HepG2 (cell line): ENCODE data around the gene R3HDM4. TPM values are rescaled to one million over a fixed set of nuclear protein-coding genes. Genes with fewer than 3 reads are reported as not detected.

ENCODE experiments used
- BCLAF1 ChIP-seq: fragments of 450-650 bp; IDR thresholded peaks from 2 replicates; pipeline ENCODE4 v1.6.1; 2017; ENCODE audit warnings: mild to moderate bottlenecking
- BRCA1 ChIP-seq: sonication (generic); formaldehyde crosslinking; IDR thresholded peaks from 2 replicates; pipeline ENCODE4 v1.4.0; 2020; ENCODE audit warnings: missing genetic modification reagents
- FLYWCH1 ChIP-seq: sonication (generic); formaldehyde crosslinking; IDR thresholded peaks from 2 replicates; pipeline ENCODE4 v1.8.1; 2023; ENCODE audit warnings: mild to moderate bottlenecking, missing genetic modification reagents
- GABPB1 ChIP-seq: IDR thresholded peaks from 2 replicates; pipeline ENCODE4 v1.6.1; 2016; ENCODE audit warnings: mild to moderate bottlenecking, missing genetic modification reagents, moderate library complexity, missing compliant biosample characterization
- GFI1 ChIP-seq: sonication (generic); formaldehyde crosslinking; IDR thresholded peaks from 2 replicates; pipeline ENCODE4 v1.5.0; 2020; ENCODE audit warnings: missing genetic modification reagents, mild to moderate bottlenecking, borderline replicate concordance
- HOXA5 ChIP-seq: sonication (generic); formaldehyde crosslinking; IDR thresholded peaks from 2 replicates; pipeline ENCODE4 v1.4.0; 2020; ENCODE audit warnings: missing genetic modification reagents
- POLR2AphosphoS2 ChIP-seq: IDR thresholded peaks from 2 replicates; pipeline ENCODE4 v1.6.1; 2011; ENCODE audit warnings: low read depth, low read length, improper control_type of control experiment
- POLR2G ChIP-seq: fragments of 200-400 bp; formaldehyde crosslinking; IDR thresholded peaks from 2 replicates; pipeline ENCODE4 v1.6.1; 2018; ENCODE audit warnings: mild to moderate bottlenecking, low read depth, low read length, moderate library complexity
- RARA ChIP-seq: IDR thresholded peaks from 2 replicates; pipeline ENCODE4 v1.6.1; 2016; ENCODE audit warnings: missing genetic modification reagents, missing compliant biosample characterization
- RBM22 ChIP-seq: fragments of 200-400 bp; formaldehyde crosslinking; optimal IDR thresholded peaks from 2 replicates; pipeline ENCODE3; 2017; ENCODE audit warnings: mild to moderate bottlenecking, low read length, moderate library complexity
- RFXANK ChIP-seq: IDR thresholded peaks from 2 replicates; pipeline ENCODE4 v1.6.1; 2016
- RNF219 ChIP-seq: sonication (generic); formaldehyde crosslinking; IDR thresholded peaks from 2 replicates; pipeline ENCODE4 v1.5.0; 2020; ENCODE audit warnings: mild to moderate bottlenecking, missing genetic modification reagents
- SRY ChIP-seq: sonication (generic); formaldehyde crosslinking; IDR thresholded peaks from 2 replicates; pipeline ENCODE4 v1.8.0; 2022; ENCODE audit warnings: mild to moderate bottlenecking, missing genetic modification reagents
- TFDP1 ChIP-seq: IDR thresholded peaks from 2 replicates; pipeline ENCODE4 v1.6.1; 2016; ENCODE audit warnings: missing compliant biosample characterization, missing genetic modification reagents, borderline replicate concordance
- ZBTB38 ChIP-seq: sonication (generic); formaldehyde crosslinking; IDR thresholded peaks from 2 replicates; pipeline ENCODE4 v1.5.1; 2020; ENCODE audit warnings: mild to moderate bottlenecking, missing genetic modification reagents
- ZNF12 ChIP-seq: sonication (generic); formaldehyde crosslinking; IDR thresholded peaks from 2 replicates; pipeline ENCODE4 v1.5.0; 2020; ENCODE audit warnings: missing genetic modification reagents
- ZNF280B ChIP-seq: sonication (generic); formaldehyde crosslinking; IDR thresholded peaks from 2 replicates; pipeline ENCODE4 v1.5.0; 2020; ENCODE audit warnings: missing genetic modification reagents, mild to moderate bottlenecking, borderline replicate concordance
- ZNF30 ChIP-seq: sonication (generic); formaldehyde crosslinking; IDR thresholded peaks from 2 replicates; pipeline ENCODE4 v1.5.0; 2020; ENCODE audit warnings: mild to moderate bottlenecking, missing genetic modification reagents
- ZNF441 ChIP-seq: sonication (generic); formaldehyde crosslinking; IDR thresholded peaks from 2 replicates; pipeline ENCODE4 v1.7.0; 2021; ENCODE audit warnings: missing genetic modification reagents, borderline replicate concordance
- ZNF569 ChIP-seq: sonication (generic); formaldehyde crosslinking; IDR thresholded peaks from 2 replicates; pipeline ENCODE4 v1.5.0; 2020; ENCODE audit warnings: mild to moderate bottlenecking, missing genetic modification reagents, moderate library complexity, borderline replicate concordance
- polyA plus RNA-seq, 8 experiments: library from polyadenylated mRNA; depleted of rRNA in 3 of 8; stranded (reverse) in 7 of 8; unstranded in 1 of 8; fragments of >200 nt; fragmentation: Illumina TruSeq in 4 of 8; extraction: Trizol in 4 of 8; gene quantifications; 2 replicates each; pipeline versions ENCODE4 v1.2.1 to v1.2.3, GENCODE V29; 2011 to 2016; ENCODE audit warnings: low read depth in 4 of 8, missing spikeins in 1 of 8, mixed read lengths in 1 of 8; ENCODE audit not compliant: insufficient read depth in 1 of 8
- total RNA-seq, 5 experiments: library from RNA; depleted of rRNA; stranded (reverse); fragments of >200 nt; fragmentation: Illumina TruSeq; extraction: Trizol; gene quantifications; 2 replicates each; pipeline ENCODE4 v1.2.3, GENCODE V29; 2016; ENCODE audit warnings: low read depth in 1 of 5
- TF ChIP-seq, protein P1 (sequence below): sonication (generic); formaldehyde crosslinking; IDR thresholded peaks from 2 replicates; pipeline ENCODE4 v1.8.0; 2022; ENCODE audit warnings: mild to moderate bottlenecking, missing genetic modification reagents; ENCODE audit not compliant: insufficient replicate concordance

The R3HDM4 gene
- total and polyA plus RNA-seq, 2 of the 13 experiments (the other 11 are each of a cell fraction or from before 2014, with no cell fraction given): 26.2 to 26.9 TPM

DNA sequence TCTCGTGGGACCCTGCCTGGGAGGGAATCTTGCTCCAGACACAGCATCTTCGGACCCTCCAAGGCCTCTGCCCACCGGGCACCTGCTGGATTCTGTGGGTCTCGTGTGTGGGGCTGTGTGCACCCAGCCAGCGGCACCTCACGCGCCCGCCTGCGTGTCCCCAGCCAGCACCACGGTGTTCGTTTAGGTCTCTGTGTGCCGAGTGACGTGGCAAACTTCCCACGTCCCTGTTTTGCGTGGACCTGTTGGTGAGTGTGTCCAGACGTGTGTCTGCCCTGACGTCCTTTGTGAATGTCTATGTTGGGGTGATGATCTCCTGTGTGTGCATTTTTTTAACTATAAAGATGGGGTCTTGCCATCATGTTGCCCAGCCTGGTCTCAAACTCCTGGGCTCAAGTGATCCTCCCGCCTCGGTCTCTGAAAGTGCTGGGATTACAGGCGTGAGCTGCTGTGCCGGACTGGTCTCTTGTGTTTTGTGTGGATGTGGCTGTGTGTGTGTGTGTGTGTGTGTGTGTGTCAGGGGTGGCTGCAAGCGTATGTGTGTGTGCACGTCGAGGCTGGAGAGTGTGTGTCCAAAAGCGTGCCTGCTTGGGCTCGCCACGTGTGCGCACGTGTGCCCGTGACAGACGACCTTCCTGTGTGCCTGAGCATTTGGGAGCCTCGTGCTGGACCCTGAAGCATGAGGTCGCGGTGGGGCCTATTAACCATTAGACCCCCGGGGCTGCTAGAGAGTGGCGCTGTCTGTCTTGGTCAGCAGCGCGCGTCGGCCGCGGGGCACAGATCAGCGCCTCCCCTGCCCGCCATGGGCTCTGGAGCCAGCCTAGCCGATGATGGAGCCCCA, 28.5 kb upstream of the R3HDM4 start (continued):
- TF ChIP-seq ZNF441 (CRISPR knock-in tag) (no peak), POLR2G (peak; percentile 12; the same call in 1 of the 2 replicates), GABPB1 (no peak), RARA (CRISPR knock-in tag) (no peak), RFXANK (CRISPR knock-in tag) (no peak), TFDP1 (CRISPR knock-in tag) (no peak), HOXA5 (CRISPR knock-in tag) (no peak), BCLAF1 (no peak), POLR2AphosphoS2 (no peak), RNF219 (CRISPR knock-in tag) (no peak), SRY (CRISPR knock-in tag) (no peak), BRCA1 (CRISPR knock-in tag) (no peak), ZNF280B (CRISPR knock-in tag) (no peak), ZNF12 (CRISPR knock-in tag) (no peak), RBM22 (peak; percentile 24), ZNF30 (CRISPR knock-in tag) (no peak), GFI1 (no peak), ZBTB38 (peak; percentile 10; the same call in 1 of the 2 replicates), FLYWCH1 (CRISPR knock-in tag) (no peak), ZNF569 (CRISPR knock-in tag) (no peak)
- TF ChIP-seq, protein P1, sequence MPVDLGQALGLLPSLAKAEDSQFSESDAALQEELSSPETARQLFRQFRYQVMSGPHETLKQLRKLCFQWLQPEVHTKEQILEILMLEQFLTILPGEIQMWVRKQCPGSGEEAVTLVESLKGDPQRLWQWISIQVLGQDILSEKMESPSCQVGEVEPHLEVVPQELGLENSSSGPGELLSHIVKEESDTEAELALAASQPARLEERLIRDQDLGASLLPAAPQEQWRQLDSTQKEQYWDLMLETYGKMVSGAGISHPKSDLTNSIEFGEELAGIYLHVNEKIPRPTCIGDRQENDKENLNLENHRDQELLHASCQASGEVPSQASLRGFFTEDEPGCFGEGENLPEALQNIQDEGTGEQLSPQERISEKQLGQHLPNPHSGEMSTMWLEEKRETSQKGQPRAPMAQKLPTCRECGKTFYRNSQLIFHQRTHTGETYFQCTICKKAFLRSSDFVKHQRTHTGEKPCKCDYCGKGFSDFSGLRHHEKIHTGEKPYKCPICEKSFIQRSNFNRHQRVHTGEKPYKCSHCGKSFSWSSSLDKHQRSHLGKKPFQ (CRISPR knock-in tag): no peak
